ENCODE data around the gene P3H4. TPM values are rescaled to one million over a fixed set of nuclear protein-coding genes. Genes with fewer than 3 reads are reported as not detected.

The P3H4 gene
- total RNA-seq, 1 experiment from 2014 or later, result 24.0 TPM

DNA sequence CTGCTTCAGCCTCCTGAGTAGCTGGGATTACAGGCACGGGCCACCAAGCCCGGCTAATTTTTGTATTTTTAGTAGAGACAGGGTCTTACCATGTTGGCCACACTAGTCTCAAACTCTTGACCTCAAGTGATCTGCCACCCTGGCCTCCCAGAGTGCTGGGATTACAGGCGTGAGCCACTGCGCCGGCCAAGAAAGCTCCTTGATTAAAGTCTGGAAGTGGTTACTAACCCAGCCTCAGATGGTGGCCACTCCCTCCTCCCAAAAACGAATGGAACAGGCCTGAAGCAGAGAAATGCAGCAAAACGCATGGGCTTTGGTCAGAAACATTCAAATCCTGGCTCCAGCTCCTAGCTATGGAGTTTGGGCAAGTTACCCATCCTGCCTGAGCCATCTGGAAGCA is 12.3 kb upstream of the P3H4 start:
- Histone ChIP-seq H4K5ac (ENCODE audit: insufficient read length, low read depth, low read length) (no peak overlapping the region), H3K14ac (ENCODE audit: insufficient read depth, low read length) (no peak overlapping the region), H2BK20ac (ENCODE audit: low read depth, low read length, poor library complexity, severe bottlenecking) (no peak overlapping the region), H3K18ac (ENCODE audit: insufficient read length, low read depth, low read length) (no peak overlapping the region), H3K23me2 (ENCODE audit: insufficient read length, low read depth, low read length, poor library complexity, severe bottlenecking) (no peaks in the 10 kb centered on the region), H3K4me2 (ENCODE audit: insufficient read depth, insufficient read length, low read length) (no peak overlapping the region), H3K56ac (ENCODE audit: insufficient read length, low read depth, low read length) (no peak overlapping the region), H2BK15ac (ENCODE audit: low read depth, low read length) (no peak overlapping the region), H3K27ac (ENCODE audit: insufficient read length, low read depth, low read length) (no peak overlapping the region), H4K91ac (ENCODE audit: insufficient read length, low read depth, low read length) (no peak overlapping the region), H3T11ph (ENCODE audit: low read length) (no peak overlapping the region), H3K9me3 (ENCODE audit: control insufficient read depth, low read depth, low read length) (no peaks in the 10 kb centered on the region), H2AFZ (ENCODE audit: low read length) (no peak overlapping the region), H2BK12ac (ENCODE audit: insufficient read length, low read depth, low read length) (no peak overlapping the region), H2BK120ac (ENCODE audit: low read depth, low read length, poor library complexity, severe bottlenecking) (no peak overlapping the region), H2AK5ac (ENCODE audit: insufficient read length, low read length) (no peak overlapping the region), H3K27me3 (ENCODE audit: insufficient read depth, low read length) (no peaks in the 10 kb centered on the region), H3K79me1 (ENCODE audit: insufficient read depth, low read depth, low read length, poor library complexity, severe bottlenecking) (no peaks in the 10 kb centered on the region), H2BK5ac (ENCODE audit: insufficient read length, low read length) (no peak overlapping the region), H4K20me1 (ENCODE audit: control insufficient read depth, insufficient read depth, insufficient read length) (no peaks in the 10 kb centered on the region), H3K4ac (ENCODE audit: low read depth, low read length) (no peak overlapping the region), H3K23ac (ENCODE audit: insufficient read length, low read depth, low read length) (no peak overlapping the region), H3K79me2 (ENCODE audit: insufficient read depth, low read length) (no peaks in the 10 kb centered on the region), H3K9ac (ENCODE audit: extremely low read depth, insufficient read length, low read length) (no peak overlapping the region), H4K8ac (replicated peaks; ENCODE audit: insufficient read length, low read depth, low read length) (no peak overlapping the region), H3K4me1 (ENCODE audit: insufficient read depth, low read length) (no peaks in the 10 kb centered on the region)
- Mint-ChIP-seq H3K27me3 (ENCODE audit: low read depth) (no peaks in the 10 kb centered on the region), H3K4me1 (peaks cover 8 to 13% of the 10 kb centered on the region in 2 experiments; a peak in 3 of 4 replicates), H3K4me3 (no peak overlapping the region; a peak in 1 of 5 replicates), H3K27ac (no peak overlapping the region; a peak in 1 of 7 replicates), H3K9me3 (no peaks in the 10 kb centered on the region), H3K36me3 (ENCODE audit: insufficient read depth in 1 of 3, low read depth in 3 of 3) (peaks cover 21 to 59% (median 52%) of the 10 kb centered on the region in 3 experiments; a peak in 6 of 7 replicates)
- WGBS (ENCODE audit: extremely low coverage, insufficient read length, low lambda C conversion rate), result no CpG with 5 or more reads among the region's 7 CpGs
- TF ChIP-seq CTCF (conservative IDR thresholded peaks at IDR 0.05), result no peak
- no peak for DNase-seq

Measured in H9 (cell line).